Ovary (tissue), 3 donors: Measurements from ENCODE around the gene CD4.

Experiments used
- EP300 ChIP-seq: sonication (generic); formaldehyde crosslinking; IDR thresholded peaks from one replicate; pipeline ENCODE4 v1.6.1; 2017; ENCODE audit warnings: antibody characterized with exemption
- POLR2A ChIP-seq: fragments of 450-650 bp; IDR thresholded peaks from one replicate; pipeline ENCODE4 v1.6.1; 2017; ENCODE audit warnings: antibody characterized with exemption, mild to moderate bottlenecking, moderate library complexity
- TF ChIP-seq, protein P1 (sequence below), 3 donors: fragments of 450-650 bp in 2 of 3; fragments of 200-600 bp in 1 of 3; IDR thresholded peaks; one replicate each; pipeline versions ENCODE4 v1.5.1 to v1.8.0; 2016 to 2022; ENCODE audit warnings: antibody characterized with exemption in 3 of 3, mild to moderate bottlenecking in 1 of 3
- donor health status: DM: no; HTN: no; CAD: no.

DNA sequence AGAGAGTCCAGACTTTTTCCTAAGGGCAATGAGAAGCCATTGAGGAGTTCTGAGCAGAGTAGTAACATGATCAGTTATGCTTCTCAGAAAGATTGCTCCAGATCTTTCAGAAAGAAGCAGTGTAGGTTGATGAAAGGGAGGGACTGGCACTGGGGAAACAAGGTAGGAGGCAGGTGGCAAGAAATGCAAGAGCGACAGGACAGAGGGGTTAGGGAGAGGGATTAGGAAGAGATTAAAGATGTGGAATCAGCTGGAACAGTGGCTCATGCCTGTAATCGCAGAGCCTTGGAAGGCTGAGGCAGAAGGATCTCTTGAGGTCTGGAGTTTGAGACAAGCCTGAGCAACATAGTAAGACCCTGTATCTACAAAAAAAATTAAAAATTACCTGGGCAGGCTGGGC is 58.3 kb downstream of the CD4 start:
- TF ChIP-seq, protein P1, sequence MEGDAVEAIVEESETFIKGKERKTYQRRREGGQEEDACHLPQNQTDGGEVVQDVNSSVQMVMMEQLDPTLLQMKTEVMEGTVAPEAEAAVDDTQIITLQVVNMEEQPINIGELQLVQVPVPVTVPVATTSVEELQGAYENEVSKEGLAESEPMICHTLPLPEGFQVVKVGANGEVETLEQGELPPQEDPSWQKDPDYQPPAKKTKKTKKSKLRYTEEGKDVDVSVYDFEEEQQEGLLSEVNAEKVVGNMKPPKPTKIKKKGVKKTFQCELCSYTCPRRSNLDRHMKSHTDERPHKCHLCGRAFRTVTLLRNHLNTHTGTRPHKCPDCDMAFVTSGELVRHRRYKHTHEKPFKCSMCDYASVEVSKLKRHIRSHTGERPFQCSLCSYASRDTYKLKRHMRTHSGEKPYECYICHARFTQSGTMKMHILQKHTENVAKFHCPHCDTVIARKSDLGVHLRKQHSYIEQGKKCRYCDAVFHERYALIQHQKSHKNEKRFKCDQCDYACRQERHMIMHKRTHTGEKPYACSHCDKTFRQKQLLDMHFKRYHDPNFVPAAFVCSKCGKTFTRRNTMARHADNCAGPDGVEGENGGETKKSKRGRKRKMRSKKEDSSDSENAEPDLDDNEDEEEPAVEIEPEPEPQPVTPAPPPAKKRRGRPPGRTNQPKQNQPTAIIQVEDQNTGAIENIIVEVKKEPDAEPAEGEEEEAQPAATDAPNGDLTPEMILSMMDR (IDR thresholded peaks at IDR 0.05), result no peak
- TF ChIP-seq POLR2A (no peak), EP300 (no peak)
